ENCODE data around the gene LCOR.

Gene LCOR

DNA sequence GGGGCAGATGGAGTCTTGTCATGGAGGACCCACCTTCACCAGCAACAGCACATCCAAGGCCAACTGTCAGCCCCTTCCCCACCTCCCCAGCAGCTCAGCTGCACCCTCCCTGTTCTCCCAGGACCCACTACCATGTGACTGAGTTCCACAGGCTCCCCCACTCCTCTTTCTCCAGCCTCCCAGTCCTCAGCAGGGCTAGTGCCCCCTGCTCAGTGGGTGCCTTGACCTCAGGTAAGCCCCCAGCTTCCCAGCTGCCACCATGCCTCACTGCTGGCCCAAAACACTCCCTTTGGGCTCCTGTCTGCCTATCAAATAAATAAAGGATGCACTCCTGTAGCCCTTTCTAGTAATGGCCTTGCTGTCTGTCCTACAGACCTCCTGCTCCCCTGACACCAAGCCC is 179.3 kb downstream of the LCOR start:
- Mint-ChIP-seq H3K4me1 (no peaks in the 10 kb centered on the region), H3K27ac (no peak overlapping the region), H3K9me3 (peaks cover 14% of the 10 kb centered on the region), H3K36me3 (no peaks in the 10 kb centered on the region), H3K4me3 (no peak overlapping the region)
- no peak for DNase-seq (ENCODE audit: low spot score in 2 of 2)
- ATAC-seq, result no peak

DNA sequence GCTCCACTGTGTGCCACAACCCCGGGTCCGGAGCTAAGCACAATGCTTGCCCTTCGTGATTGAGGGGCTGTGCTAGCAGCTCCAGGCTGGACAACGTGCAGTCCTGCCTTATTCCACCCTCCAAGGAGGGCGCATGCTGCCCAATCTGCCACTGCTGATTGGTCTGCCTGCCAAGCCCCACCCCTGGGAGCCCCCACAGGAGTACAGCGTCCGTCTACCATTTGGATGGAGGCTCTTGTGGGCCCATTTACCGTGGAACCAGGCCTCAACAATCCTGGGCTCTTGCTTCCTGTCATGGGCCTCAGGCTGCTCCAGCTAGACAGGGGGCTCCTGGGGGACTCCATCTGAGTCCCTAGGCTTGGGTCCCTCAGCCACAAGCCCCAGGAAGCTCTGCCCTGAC is 180.4 kb downstream of the LCOR start:
- ATAC-seq, result no peak
- Mint-ChIP-seq H3K36me3 (no peaks in the 10 kb centered on the region), H3K27ac (no peak overlapping the region), H3K9me3 (peaks cover 3% of the 10 kb centered on the region), H3K4me1 (peaks cover 10% of the 10 kb centered on the region), H3K4me3 (no peak overlapping the region)
- no peak for DNase-seq (ENCODE audit: low spot score in 2 of 2)

DNA sequence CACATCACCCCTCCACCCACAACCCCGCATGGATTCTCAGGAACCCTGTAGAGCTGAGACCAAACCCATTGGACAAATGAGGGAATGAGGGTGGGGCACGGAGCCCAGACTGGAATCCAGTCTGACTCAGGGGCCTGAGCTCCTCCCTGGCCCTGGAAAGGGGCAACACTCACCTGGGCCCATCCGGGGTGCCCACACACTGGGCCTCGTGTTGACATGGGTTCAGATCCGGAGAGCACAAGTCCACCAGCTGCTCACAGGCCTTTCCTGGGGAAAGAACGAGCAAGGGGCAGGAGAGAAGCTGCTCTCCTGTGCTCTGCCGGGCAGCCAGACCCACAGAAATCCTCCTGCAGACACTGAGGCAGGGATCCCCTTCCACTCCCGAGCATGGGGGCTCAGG is 181.5 kb downstream of the LCOR start:
- Mint-ChIP-seq H3K4me1 (peaks cover 13% of the 10 kb centered on the region), H3K4me3 (no peak overlapping the region), H3K36me3 (no peaks in the 10 kb centered on the region), H3K27ac (no peak overlapping the region), H3K9me3 (no peaks in the 10 kb centered on the region)
- ATAC-seq (no peak), DNase-seq (ENCODE audit: low spot score in 2 of 2) (no peak)

DNA sequence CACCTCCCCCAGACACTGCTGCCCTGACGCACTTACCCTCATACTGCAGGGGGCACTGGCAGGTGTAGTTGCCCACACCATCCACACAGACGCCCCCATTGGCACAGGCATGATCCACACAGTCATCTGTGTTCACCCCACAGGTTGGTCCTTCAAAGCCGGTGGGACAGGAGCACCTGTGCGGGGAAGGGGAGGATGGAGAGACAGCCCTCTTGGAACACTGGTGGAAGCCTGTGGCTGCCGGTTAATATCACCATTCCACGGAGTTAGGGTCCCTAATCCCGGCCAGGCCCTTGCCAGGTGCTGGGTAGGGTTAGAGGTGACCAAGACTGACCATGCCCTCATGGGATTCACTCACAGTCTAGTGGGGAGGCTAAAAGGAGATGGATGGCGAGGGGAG is 181.9 kb downstream of the LCOR start:
- H3K9me3 Mint-ChIP-seq, result no peaks in the 10 kb centered on the region
- H3K4me3 Mint-ChIP-seq, result no peak overlapping the region
- H3K27ac Mint-ChIP-seq, result no peak overlapping the region
- peaks cover 13% of the 10 kb centered on the region for H3K4me1 Mint-ChIP-seq
- no peak for ATAC-seq
- DNase-seq (ENCODE audit: low spot score in 2 of 2), result no peak
- H3K36me3 Mint-ChIP-seq, result no peaks in the 10 kb centered on the region

- Mint-ChIP-seq H3K4me3 (no peak overlapping the region), H3K4me1 (peaks cover 13% of the 10 kb centered on the region), H3K36me3 (no peaks in the 10 kb centered on the region), H3K27ac (no peak overlapping the region), H3K9me3 (no peaks in the 10 kb centered on the region)
- DNase-seq (ENCODE audit: low spot score in 2 of 2) (no peak), ATAC-seq (no peak)
Measured at GRCh38 chr10:97015240-97015639, 183.1 kb downstream of the LCOR start.

- peak overlapping the region; percentile 69 for H3K4me3 Mint-ChIP-seq
- ATAC-seq, result peak; percentile 80
Measured at GRCh38 chr10:97016728-97017473, 184.8 kb downstream of the LCOR start.

GRCh38 chr10:97017474-97017903 is 185.4 kb downstream of the LCOR start:
- no peaks in the 10 kb centered on the region for H3K36me3 Mint-ChIP-seq
- peak overlapping the region; percentile 69 for H3K27ac Mint-ChIP-seq
- no peaks in the 10 kb centered on the region for H3K9me3 Mint-ChIP-seq
- peak overlapping the region; percentile 69 for H3K4me3 Mint-ChIP-seq
- no peak for DNase-seq (ENCODE audit: low spot score in 2 of 2)
- ATAC-seq, result no peak
- peaks cover 22% of the 10 kb centered on the region for H3K4me1 Mint-ChIP-seq

More at GRCh38 chr10:97016728-97017473, 184.8 kb downstream of the LCOR start:
- Mint-ChIP-seq H3K27ac (peak overlapping the region; percentile 69), H3K9me3 (no peaks in the 10 kb centered on the region), H3K4me1 (peaks cover 18% of the 10 kb centered on the region), H3K36me3 (no peaks in the 10 kb centered on the region)
- peak; percentile 22 to 72 for DNase-seq (ENCODE audit: low spot score in 2 of 2)

GRCh38 chr10:97018251-97019212 is 186.4 kb downstream of the LCOR start:
- no peak for ATAC-seq
- Mint-ChIP-seq H3K9me3 (no peaks in the 10 kb centered on the region), H3K27ac (no peak overlapping the region), H3K4me1 (peaks cover 22% of the 10 kb centered on the region), H3K4me3 (no peak overlapping the region), H3K36me3 (no peaks in the 10 kb centered on the region)
- DNase-seq (ENCODE audit: low spot score in 2 of 2), result no peak

GRCh38 chr10:97019213-97019844 is 187.2 kb downstream of the LCOR start:
- peaks cover 22% of the 10 kb centered on the region for H3K4me1 Mint-ChIP-seq
- H3K9me3 Mint-ChIP-seq, result no peaks in the 10 kb centered on the region
- no peak for DNase-seq (ENCODE audit: low spot score in 2 of 2)
- ATAC-seq, result no peak
- H3K4me3 Mint-ChIP-seq, result no peak overlapping the region
- H3K27ac Mint-ChIP-seq, result no peak overlapping the region
- no peaks in the 10 kb centered on the region for H3K36me3 Mint-ChIP-seq

DNA sequence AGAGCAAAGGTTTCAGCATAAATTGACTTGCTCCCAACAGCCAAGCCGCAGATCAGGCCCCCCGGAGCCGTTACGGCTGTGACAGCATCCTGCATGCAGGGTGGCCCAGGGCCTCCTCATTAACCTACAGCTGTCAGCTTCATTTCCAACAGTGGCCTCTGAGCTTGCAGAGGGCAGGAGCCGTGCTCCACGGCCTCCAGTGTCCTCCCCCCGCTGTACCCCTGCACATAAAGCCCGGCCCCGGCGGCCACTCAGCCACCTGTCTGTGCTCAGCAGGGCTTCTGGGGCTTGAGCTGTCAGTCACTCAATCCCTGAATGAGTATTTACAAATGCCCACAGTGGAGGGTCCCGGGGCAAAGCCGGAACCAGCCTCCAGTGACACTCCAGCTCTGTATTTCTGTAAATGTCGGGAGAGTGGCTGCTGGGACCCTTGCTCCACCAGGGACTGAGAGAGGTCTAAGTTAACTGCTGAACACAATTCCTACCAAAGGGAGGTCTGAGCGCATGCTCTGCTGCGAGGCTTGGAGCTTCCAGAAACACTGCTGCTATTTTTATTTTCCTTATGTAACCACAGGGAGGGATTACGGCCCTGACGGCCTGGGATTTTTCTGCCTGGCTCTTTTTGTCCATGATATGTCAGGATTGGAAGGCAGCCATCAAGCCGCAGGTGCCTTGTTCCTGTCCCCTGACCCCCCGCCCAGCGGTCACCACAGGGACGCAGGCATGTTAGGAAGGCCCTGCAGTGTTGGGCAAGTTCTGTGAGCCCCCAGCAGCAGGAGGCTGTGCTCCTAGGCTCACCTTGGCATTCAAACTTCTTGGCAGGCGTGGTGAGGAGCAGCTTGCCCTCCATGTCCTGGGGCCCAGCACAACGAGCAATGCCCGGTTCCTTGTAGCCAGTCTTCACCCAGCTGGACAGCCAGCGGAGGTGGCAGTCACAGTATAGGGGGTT is 188.6 kb downstream of the LCOR start:
- peaks cover 22% of the 10 kb centered on the region for H3K4me1 Mint-ChIP-seq
- DNase-seq (ENCODE audit: low spot score in 2 of 2) (no peak), ATAC-seq (no peak)
- no peak overlapping the region for H3K27ac Mint-ChIP-seq
- no peaks in the 10 kb centered on the region for H3K36me3 Mint-ChIP-seq
- no peaks in the 10 kb centered on the region for H3K9me3 Mint-ChIP-seq
- no peak overlapping the region for H3K4me3 Mint-ChIP-seq

DNA sequence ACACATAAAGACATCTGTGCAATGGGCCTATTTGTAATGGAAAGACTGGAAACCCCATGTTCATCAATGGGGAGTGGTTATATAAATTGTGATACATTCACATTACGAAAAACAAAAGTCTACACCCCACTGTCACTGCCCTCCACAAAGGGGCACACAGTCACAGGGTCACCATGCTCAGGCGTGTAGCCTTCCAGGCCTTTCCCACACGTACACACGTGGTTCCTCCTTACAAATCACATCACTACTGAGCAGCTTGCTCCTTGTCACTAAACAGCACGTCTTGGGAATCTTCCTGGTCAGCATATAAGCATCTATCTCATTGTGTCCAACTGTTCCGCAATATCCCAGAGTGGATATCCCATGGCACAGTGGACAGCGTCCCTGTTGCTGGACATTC is 190.5 kb downstream of the LCOR start:
- Mint-ChIP-seq H3K27ac (no peak overlapping the region), H3K4me1 (peaks cover 10% of the 10 kb centered on the region), H3K4me3 (no peak overlapping the region), H3K36me3 (no peaks in the 10 kb centered on the region), H3K9me3 (no peaks in the 10 kb centered on the region)
- ATAC-seq (no peak), DNase-seq (ENCODE audit: low spot score in 2 of 2) (no peak)

DNA sequence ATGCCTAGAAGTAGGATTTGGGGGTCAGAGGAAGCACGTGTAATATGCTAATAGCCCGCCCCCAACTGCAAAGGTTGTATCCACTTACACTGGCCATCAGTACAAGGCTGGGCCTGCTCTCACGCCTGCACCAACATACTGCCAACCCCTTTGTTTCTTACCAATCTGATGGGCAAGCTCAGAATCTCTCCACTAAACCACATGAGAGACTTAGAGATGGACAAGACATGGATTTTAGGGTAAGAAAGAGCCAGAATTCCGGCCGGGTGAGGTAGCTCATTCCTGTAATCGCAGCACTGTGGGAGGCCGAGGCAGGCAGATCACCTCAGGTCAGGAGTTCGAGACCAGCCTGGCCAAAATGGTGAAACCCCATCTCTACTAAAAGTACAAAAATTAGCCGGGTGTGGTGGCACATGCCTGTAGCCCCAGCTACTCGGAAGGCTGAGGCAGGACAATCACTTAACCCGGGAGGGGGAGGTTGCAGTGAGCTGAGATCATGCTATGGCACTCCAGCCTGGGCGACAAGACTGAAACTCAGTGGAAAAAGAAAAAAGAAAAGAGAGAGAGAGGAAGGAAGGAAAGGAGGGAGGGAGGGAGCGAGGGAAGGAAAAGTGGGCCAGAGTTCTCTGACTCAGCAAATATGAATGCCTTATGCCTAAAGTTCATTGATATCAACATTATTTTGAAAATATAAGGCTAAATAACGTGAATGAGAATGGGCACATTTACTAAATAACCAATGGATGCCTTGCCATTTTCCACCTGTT is 191.5 kb downstream of the LCOR start:
- Mint-ChIP-seq H3K27ac (no peak overlapping the region), H3K36me3 (no peaks in the 10 kb centered on the region), H3K9me3 (no peaks in the 10 kb centered on the region), H3K4me3 (no peak overlapping the region), H3K4me1 (peaks cover 9% of the 10 kb centered on the region)
- DNase-seq (ENCODE audit: low spot score in 2 of 2) (no peak), ATAC-seq (no peak)

GRCh38 chr10:97024168-97025073 is 192.3 kb downstream of the LCOR start:
- Mint-ChIP-seq H3K4me1 (peaks cover 9% of the 10 kb centered on the region), H3K36me3 (no peaks in the 10 kb centered on the region), H3K4me3 (no peak overlapping the region), H3K9me3 (no peaks in the 10 kb centered on the region), H3K27ac (no peak overlapping the region)
- ATAC-seq (no peak), DNase-seq (ENCODE audit: low spot score in 2 of 2) (no peak)
